B cell (primary cell): ENCODE measurements around the gene ZSWIM6. TPM values are rescaled to one million over a fixed set of nuclear protein-coding genes. Genes with fewer than 3 reads are reported as not detected.

Experiments
- ATAC-seq: fragments of 200-7000 bp; cut with Tn5 transposase; one replicate; pipeline ENCODE4 v1.10.0; 2021; ENCODE audit warnings: low read depth, mild to moderate bottlenecking, moderate number of reproducible peaks, moderate library complexity
- CTCF ChIA-PET: fragments of 350-600 bp; sonication (Branson Sonifier 250); formaldehyde crosslinking; loops from one replicate; lab custom pipeline; 2021; ENCODE audit warnings: antibody characterized with exemption, inconsistent platforms; lab: Charles Lee
- POLR2A ChIA-PET: fragments of 350-600 bp; sonication (Branson Sonifier 250); formaldehyde crosslinking; loops from one replicate; lab custom pipeline; 2021; ENCODE audit warnings: antibody characterized with exemption; lab: Charles Lee
- DNase-seq: peaks from one replicate; pipeline ENCODE4 v3.0.0; 2013
- H2AFZ ChIP-seq: 2 replicates; pipeline ENCODE4 v1.6.1; 2012; ENCODE audit warnings: mild to moderate bottlenecking, low read depth, low read length; ENCODE audit not compliant: insufficient read depth, poor library complexity, severe bottlenecking
- H3K27ac ChIP-seq, 2 donors: 1 replicate in 1 of 2; 2 replicates in 1 of 2; pipeline ENCODE4 v1.5.1; 2012 to 2013; ENCODE audit warnings: low read length in 2 of 2, mild to moderate bottlenecking in 2 of 2, moderate library complexity in 1 of 2
- H3K27me3 ChIP-seq, 4 experiments: fragments of 200-600 bp in 1 of 4; sonication (generic) in 1 of 4; replicated peaks in 1 of 4; 1 replicate in 2 of 4; 2 replicates in 2 of 4; pipeline versions ENCODE4 v1.6.1 to v1.7.0; 2013 to 2016; ENCODE audit warnings: low read length in 3 of 4, mild to moderate bottlenecking in 2 of 4, mixed read lengths in 1 of 4, moderate library complexity in 1 of 4; ENCODE audit not compliant: insufficient read depth in 4 of 4, control insufficient read depth in 3 of 4; ENCODE audit errors: control extremely low read depth in 1 of 4
- H3K36me3 ChIP-seq, 2 experiments: replicated peaks in 1 of 2; 1 replicate in 1 of 2; 2 replicates in 1 of 2; pipeline versions ENCODE4 v1.6.1 to v1.7.1; 2013; ENCODE audit warnings: low read length in 1 of 2; ENCODE audit not compliant: insufficient read depth in 2 of 2, control insufficient read depth in 1 of 2; ENCODE audit errors: control extremely low read depth in 1 of 2, extremely low read depth in 1 of 2
- H3K4me1 ChIP-seq, 2 donors: fragments of 200-600 bp in 1 of 2; sonication (generic) in 1 of 2; 1 replicate in 1 of 2; 2 replicates in 1 of 2; pipeline versions ENCODE4 v1.5.1 to v1.6.1; 2013 to 2017; ENCODE audit warnings: low read length in 2 of 2; ENCODE audit not compliant: control insufficient read depth in 2 of 2, insufficient read depth in 2 of 2
- H3K4me2 ChIP-seq: replicated peaks from 2 replicates; pipeline ENCODE3; 2012; ENCODE audit warnings: mild to moderate bottlenecking, low read depth, low read length; ENCODE audit not compliant: poor library complexity, severe bottlenecking
- H3K4me3 ChIP-seq, 5 experiments: fragments of 200-600 bp in 1 of 5; sonication (generic) in 1 of 5; 1 replicate in 3 of 5; 2 replicates in 2 of 5; pipeline versions ENCODE4 v1.5.1 to v1.7.0; 2011 to 2016; ENCODE audit warnings: low read length in 4 of 5, mild to moderate bottlenecking in 4 of 5, low read depth in 2 of 5, control low read depth in 1 of 5, moderate library complexity in 1 of 5; ENCODE audit not compliant: insufficient read depth in 1 of 5; ENCODE audit errors: control extremely low read depth in 1 of 5, extremely low read depth in 1 of 5
- H3K79me2 ChIP-seq: fragments of 200-600 bp; sonication (generic); one replicate; pipeline ENCODE4 v1.6.0; 2016; ENCODE audit warnings: low read length; ENCODE audit not compliant: control insufficient read depth, insufficient read depth
- H3K9ac ChIP-seq: fragments of 200-600 bp; sonication (generic); 2 replicates; pipeline ENCODE4 v1.6.1; 2017; ENCODE audit warnings: mild to moderate bottlenecking, low read length, moderate library complexity
- H3K9me3 ChIP-seq, 3 donors: one replicate each; pipeline versions ENCODE4 v1.6.1 to v1.7.1; 2013; ENCODE audit warnings: low read length in 2 of 3; ENCODE audit not compliant: control insufficient read depth in 2 of 3, insufficient read depth in 1 of 3; ENCODE audit errors: control extremely low read depth in 1 of 3
- H4K20me1 ChIP-seq: 2 replicates; pipeline ENCODE4 v1.6.0; 2012; ENCODE audit warnings: mild to moderate bottlenecking, low read length; ENCODE audit not compliant: insufficient read depth, control insufficient read depth, poor library complexity, severe bottlenecking
- H3K27ac Mint-ChIP-seq: one replicate; pipeline ENCODE4 v1.8.0; 2021; ENCODE audit warnings: mixed read lengths
- H3K27me3 Mint-ChIP-seq: one replicate; pipeline ENCODE4 v1.8.0; 2021; ENCODE audit warnings: mixed read lengths
- H3K4me1 Mint-ChIP-seq: one replicate; pipeline ENCODE4 v1.8.0; 2021; ENCODE audit warnings: mixed read lengths
- H3K4me3 Mint-ChIP-seq: one replicate; pipeline ENCODE4 v1.8.0; 2021; ENCODE audit warnings: mixed read lengths
- H3K9me3 Mint-ChIP-seq: one replicate; pipeline ENCODE4 v1.8.0; 2022; ENCODE audit warnings: mixed read lengths; ENCODE audit not compliant: insufficient read depth
- EZH2 ChIP-seq: IDR thresholded peaks from 2 replicates; pipeline ENCODE4 v1.6.1; 2012; ENCODE audit warnings: borderline replicate concordance, low read depth, mild to moderate bottlenecking, moderate library complexity, low read length; ENCODE audit not compliant: insufficient read depth, poor library complexity, severe bottlenecking
- WGBS: methylation state at CpG from one replicate; pipeline ENCODE4 v1.1.5; 2013; ENCODE audit warnings: missing lambda C conversion rate; ENCODE audit not compliant: insufficient coverage; 5-methylcytosine and 5-hydroxymethylcytosine counted together
- intact Hi-C: fragments of 100-400 bp; cut with micrococcal nuclease; formaldehyde crosslinking; loops from one replicate; pipeline ENCODE4 v1.10.0; 2022
- polyA plus RNA-seq: library from polyadenylated mRNA; depleted of rRNA; stranded (reverse); fragments of >200 nt; gene quantifications from 2 replicates; pipeline ENCODE4 v1.2.3, GENCODE V29; 2012
- total RNA-seq, 2 donors: library from RNA; stranded (reverse); fragments of 120-200 nt in 1 of 2; gene quantifications; 1 replicate in 1 of 2; 2 replicates in 1 of 2; pipeline versions ENCODE4 v1.2.3 to v1.2.4, GENCODE V29; 2013 to 2022
- TF ChIP-seq, protein P1 (sequence below): fragments of 200-600 bp; IDR thresholded peaks from one replicate; pipeline ENCODE4 v1.8.0; 2022; ENCODE audit warnings: antibody characterized with exemption, mild to moderate bottlenecking

Gene ZSWIM6
- total and polyA plus RNA-seq, 2 donors (not counting 1 experiment from before 2014, with no cell fraction given): 7.9 to 16.4 TPM

DNA sequence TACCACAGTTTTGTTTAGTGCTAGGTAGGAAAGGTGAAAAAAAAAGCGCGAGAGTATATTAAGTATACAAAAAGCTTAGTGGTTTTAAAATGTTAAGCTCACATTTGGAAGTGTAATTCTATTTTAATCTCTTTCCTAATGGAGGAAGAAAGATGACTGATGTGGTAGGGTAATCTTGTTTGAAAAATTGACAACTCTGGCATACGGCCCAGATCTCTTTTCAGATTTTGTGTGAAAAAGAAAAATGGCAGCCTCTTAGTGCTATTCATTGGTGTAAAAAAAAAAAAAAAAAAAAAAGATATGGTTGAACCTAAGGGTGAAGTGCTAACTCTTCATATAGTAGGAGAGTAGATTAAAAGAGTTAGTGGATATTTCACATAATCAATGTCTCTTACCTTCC lies 108.0 kb downstream of the ZSWIM6 start:
- no peak overlapping the region for H3K9ac ChIP-seq
- no peak overlapping the region for H2AFZ ChIP-seq
- no peak overlapping the region for H3K27ac Mint-ChIP-seq
- CTCF ChIA-PET: no interaction called here
- peaks cover 21% of the 10 kb centered on the region for H3K9me3 Mint-ChIP-seq
- POLR2A ChIA-PET: no interaction called here
- intact Hi-C loops: no loop called here
- H3K9me3 ChIP-seq: peaks cover 9 to 45% (median 12%) of the 10 kb centered on the region in 3 donors
- peaks cover 0 to 1% of the 10 kb centered on the region in 2 experiments for H3K36me3 ChIP-seq
- no peaks in the 10 kb centered on the region for H3K27me3 ChIP-seq
- H3K4me1 Mint-ChIP-seq: peaks cover 10% of the 10 kb centered on the region
- ATAC-seq (no peak), DNase-seq (no peak)
- H3K4me2 ChIP-seq: no peak overlapping the region
- no peaks in the 10 kb centered on the region for H3K27me3 Mint-ChIP-seq
- H3K4me3 Mint-ChIP-seq: no peak overlapping the region
- H3K4me3 ChIP-seq: no peak overlapping the region
- no peak overlapping the region for H3K27ac ChIP-seq
- peaks cover 44% of the 10 kb centered on the region for H3K79me2 ChIP-seq
- no CpG with 5 or more reads among the region's 3 CpGs for WGBS
- no peak for TF ChIP-seq EZH2
- TF ChIP-seq, protein P1, sequence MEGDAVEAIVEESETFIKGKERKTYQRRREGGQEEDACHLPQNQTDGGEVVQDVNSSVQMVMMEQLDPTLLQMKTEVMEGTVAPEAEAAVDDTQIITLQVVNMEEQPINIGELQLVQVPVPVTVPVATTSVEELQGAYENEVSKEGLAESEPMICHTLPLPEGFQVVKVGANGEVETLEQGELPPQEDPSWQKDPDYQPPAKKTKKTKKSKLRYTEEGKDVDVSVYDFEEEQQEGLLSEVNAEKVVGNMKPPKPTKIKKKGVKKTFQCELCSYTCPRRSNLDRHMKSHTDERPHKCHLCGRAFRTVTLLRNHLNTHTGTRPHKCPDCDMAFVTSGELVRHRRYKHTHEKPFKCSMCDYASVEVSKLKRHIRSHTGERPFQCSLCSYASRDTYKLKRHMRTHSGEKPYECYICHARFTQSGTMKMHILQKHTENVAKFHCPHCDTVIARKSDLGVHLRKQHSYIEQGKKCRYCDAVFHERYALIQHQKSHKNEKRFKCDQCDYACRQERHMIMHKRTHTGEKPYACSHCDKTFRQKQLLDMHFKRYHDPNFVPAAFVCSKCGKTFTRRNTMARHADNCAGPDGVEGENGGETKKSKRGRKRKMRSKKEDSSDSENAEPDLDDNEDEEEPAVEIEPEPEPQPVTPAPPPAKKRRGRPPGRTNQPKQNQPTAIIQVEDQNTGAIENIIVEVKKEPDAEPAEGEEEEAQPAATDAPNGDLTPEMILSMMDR: no peak
- peaks cover 8% of the 10 kb centered on the region for H4K20me1 ChIP-seq
- no peaks in the 10 kb centered on the region for H3K4me1 ChIP-seq

DNA sequence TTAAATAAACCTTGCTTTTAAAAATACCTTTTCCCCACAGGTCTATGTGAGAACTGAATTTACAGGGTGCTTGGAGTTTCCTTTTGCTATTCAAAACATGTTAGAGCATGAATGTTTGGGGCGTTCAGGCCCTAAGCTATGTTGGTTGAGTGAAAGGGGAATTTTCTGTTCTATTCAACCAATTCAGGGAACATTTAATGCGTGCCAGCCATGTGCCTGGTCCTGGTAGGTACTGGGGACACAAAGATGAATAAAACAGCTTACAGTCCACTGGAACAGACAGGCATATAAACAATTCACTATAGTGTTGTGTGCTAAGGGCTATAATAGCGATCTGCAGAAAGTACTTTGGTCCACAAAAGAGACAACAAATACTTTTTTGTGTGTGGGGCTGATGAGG lies 108.5 kb downstream of the ZSWIM6 start:
- Histone ChIP-seq H3K27me3 (no peaks in the 10 kb centered on the region), H3K9ac (no peak overlapping the region), H2AFZ (no peak overlapping the region), H3K9me3 (peaks cover 9 to 47% (median 12%) of the 10 kb centered on the region in 3 donors), H3K27ac (no peak overlapping the region), H3K4me1 (no peaks in the 10 kb centered on the region), H3K36me3 (peaks cover 0 to 1% of the 10 kb centered on the region in 2 experiments), H3K4me3 (no peak overlapping the region), H3K79me2 (peaks cover 39% of the 10 kb centered on the region), H4K20me1 (peaks cover 8% of the 10 kb centered on the region), H3K4me2 (no peak overlapping the region)
- POLR2A ChIA-PET: interaction anchor here (0.5 kb wide), 1 partner anchor 13 kb away, joined by 3 read pairs; no protein-coding TSS in a partner anchor
- Mint-ChIP-seq H3K4me1 (peaks cover 10% of the 10 kb centered on the region), H3K27ac (no peak overlapping the region), H3K4me3 (no peak overlapping the region), H3K27me3 (no peaks in the 10 kb centered on the region), H3K9me3 (peaks cover 21% of the 10 kb centered on the region)
- CTCF ChIA-PET: no interaction called here
- intact Hi-C loops: no loop called here
- WGBS: no CpG with 5 or more reads among the region's 3 CpGs
- ATAC-seq (no peak), DNase-seq (no peak)
- TF ChIP-seq EZH2: no peak
- TF ChIP-seq, protein P1: no peak
